ENCODE data around the gene HTD2. TPM values are rescaled to one million over a fixed set of nuclear protein-coding genes. Genes with fewer than 3 reads are reported as not detected.

The HTD2 gene
- total and polyA plus RNA-seq, 10 donors: 2.3 to 20.0 (median 8.2) TPM

DNA sequence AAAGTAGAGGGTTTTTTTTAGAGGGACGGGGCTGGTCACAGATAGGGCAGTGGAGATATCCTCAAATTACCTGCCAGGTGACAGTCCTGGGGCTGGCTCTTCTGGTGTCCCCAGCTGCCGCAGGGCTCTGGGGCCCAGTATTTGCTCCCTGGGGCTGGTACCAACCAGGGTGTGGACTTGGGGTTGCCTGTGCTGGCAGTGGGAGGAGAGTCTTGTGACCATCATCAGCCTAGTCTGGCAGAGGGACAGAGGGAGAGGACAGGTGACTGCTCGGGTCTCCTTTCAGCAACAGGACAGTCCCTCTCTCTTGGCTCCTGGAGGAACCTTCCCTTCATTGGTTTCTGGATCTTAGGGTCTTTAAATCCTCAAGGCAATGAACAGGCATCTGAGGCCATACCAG, 8.1 kb upstream of the HTD2 start:
- TF ChIP-seq POLR2A (IDR thresholded peaks at IDR 0.05) (no peak), POLR2AphosphoS5 (IDR thresholded peaks at IDR 0.05) (peak in 1 of 3 donors; percentile 15)
- TF ChIP-seq, protein P1, sequence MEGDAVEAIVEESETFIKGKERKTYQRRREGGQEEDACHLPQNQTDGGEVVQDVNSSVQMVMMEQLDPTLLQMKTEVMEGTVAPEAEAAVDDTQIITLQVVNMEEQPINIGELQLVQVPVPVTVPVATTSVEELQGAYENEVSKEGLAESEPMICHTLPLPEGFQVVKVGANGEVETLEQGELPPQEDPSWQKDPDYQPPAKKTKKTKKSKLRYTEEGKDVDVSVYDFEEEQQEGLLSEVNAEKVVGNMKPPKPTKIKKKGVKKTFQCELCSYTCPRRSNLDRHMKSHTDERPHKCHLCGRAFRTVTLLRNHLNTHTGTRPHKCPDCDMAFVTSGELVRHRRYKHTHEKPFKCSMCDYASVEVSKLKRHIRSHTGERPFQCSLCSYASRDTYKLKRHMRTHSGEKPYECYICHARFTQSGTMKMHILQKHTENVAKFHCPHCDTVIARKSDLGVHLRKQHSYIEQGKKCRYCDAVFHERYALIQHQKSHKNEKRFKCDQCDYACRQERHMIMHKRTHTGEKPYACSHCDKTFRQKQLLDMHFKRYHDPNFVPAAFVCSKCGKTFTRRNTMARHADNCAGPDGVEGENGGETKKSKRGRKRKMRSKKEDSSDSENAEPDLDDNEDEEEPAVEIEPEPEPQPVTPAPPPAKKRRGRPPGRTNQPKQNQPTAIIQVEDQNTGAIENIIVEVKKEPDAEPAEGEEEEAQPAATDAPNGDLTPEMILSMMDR (IDR thresholded peaks at IDR 0.05 in 8 of 11, conservative IDR thresholded peaks at IDR 0.05 in 3 of 11): no peak
- peaks cover 0 to 22% (median 15%) of the 10 kb centered on the region in 8 donors for H3K9me3 ChIP-seq
- no peak overlapping the region for H3K4me3 ChIP-seq
- peaks cover 0 to 23% (median 14%) of the 10 kb centered on the region in 6 donors for H3K36me3 ChIP-seq
- WGBS, 5 donors: 69 to 87% (median 71%) methylated on average over 3 of the region's 3 CpGs
- no peak for DNase-seq
- intact Hi-C loops (cut with DNase I; ENCODE audit: low total_unique reads): loop anchor here (10.0 kb wide), 1 partner anchor 53 kb away; no protein-coding TSS in a partner anchor
- no peak overlapping the region for H3K27ac ChIP-seq
- peaks cover 0 to 5% (median 0%) of the 10 kb centered on the region in 7 donors for H3K27me3 ChIP-seq (replicated peaks in 1 of 7)
- H3K4me1 ChIP-seq: peaks cover 0 to 36% (median 5%) of the 10 kb centered on the region in 6 donors

DNA sequence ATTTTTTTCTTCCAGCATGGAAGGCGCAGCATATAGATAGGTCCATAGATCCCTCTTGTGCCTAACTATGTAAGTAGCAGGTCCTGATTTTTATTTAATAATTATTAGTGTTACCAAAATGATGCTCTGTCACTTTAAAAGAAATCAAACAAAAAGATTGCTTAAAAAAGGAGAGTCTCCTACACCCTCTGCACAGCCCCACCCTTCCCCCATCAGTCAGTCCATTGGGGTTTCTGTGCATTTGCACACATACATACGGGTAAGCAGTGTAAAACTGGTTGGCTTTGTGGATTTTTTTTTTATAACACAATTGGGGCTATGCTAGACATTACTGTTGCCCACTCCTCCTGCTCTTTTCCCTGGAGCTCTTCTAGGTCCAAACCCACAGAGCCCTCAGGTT, 7.2 kb upstream of the HTD2 start:
- WGBS, 5 donors: 56 to 82% (median 71%) methylated on average over 2 of the region's 2 CpGs
- Histone ChIP-seq H3K4me1 (peaks cover 0 to 36% (median 5%) of the 10 kb centered on the region in 6 donors), H3K4me3 (no peak overlapping the region), H3K27me3 (replicated peaks in 1 of 7) (peaks cover 0 to 5% (median 0%) of the 10 kb centered on the region in 7 donors), H3K36me3 (peaks cover 0 to 15% (median 7%) of the 10 kb centered on the region in 6 donors), H3K9me3 (peaks cover 0 to 22% (median 15%) of the 10 kb centered on the region in 8 donors), H3K27ac (no peak overlapping the region)
- TF ChIP-seq POLR2A (IDR thresholded peaks at IDR 0.05): no peak
- TF ChIP-seq POLR2AphosphoS5 (IDR thresholded peaks at IDR 0.05): no peak
- TF ChIP-seq, protein P1 (IDR thresholded peaks at IDR 0.05 in 8 of 11, conservative IDR thresholded peaks at IDR 0.05 in 3 of 11): no peak
- DNase-seq: no peak
- intact Hi-C loops (cut with DNase I; ENCODE audit: low total_unique reads): loop anchor here (10.0 kb wide), 1 partner anchor 54 kb away; no protein-coding TSS in a partner anchor

DNA sequence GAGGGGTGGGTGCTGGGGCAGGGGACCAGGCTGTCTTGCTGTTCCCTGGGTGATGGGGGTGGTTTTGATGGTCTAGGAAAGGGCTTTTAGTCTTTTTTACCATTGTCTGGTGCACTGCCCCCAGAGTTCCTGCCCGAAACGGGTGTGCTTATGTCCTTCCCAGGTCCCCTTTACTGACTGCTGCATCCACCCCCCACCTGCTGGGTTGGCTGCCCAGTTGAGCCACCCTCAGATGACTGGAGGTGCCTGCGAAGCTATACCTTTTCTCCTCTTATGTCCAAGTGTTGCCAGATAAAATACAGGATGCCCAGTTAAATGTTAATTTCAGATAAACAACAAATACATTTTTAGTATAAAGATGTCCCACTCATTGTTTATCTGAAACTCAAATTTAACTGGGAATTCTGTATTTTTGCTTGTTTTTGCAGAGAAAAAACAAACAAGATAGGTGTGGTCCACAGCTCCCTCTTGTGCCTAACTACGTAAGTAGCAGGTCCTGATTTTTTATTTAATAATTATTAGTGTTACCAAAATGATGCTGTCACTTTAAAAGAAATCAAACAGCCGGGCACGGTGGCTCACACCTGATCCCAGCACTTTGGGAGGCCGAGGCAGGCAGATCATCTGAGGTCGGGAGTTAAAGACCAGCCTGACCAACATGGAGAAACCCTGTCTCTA, 6.3 kb upstream of the HTD2 start:
- H3K4me3 ChIP-seq: no peak overlapping the region
- peaks cover 0 to 20% (median 13%) of the 10 kb centered on the region in 8 donors for H3K9me3 ChIP-seq
- DNase-seq: no peak
- H3K27ac ChIP-seq: peak overlapping the region in 1 of 8 donors; percentile 39
- intact Hi-C loops (cut with DNase I; ENCODE audit: low total_unique reads): loop anchor here (2.0 to 10.0 kb wide), 3 partner anchors 55 to 295 kb away; partner anchors contain the start of gene FLNB
- peaks cover 0 to 5% (median 0%) of the 10 kb centered on the region in 7 donors for H3K27me3 ChIP-seq (replicated peaks in 1 of 7)
- WGBS, 5 donors: 16 to 22% (median 19%) methylated on average over 8 of the region's 8 CpGs
- peaks cover 0 to 6% (median 0%) of the 10 kb centered on the region in 6 donors for H3K36me3 ChIP-seq
- H3K4me1 ChIP-seq: peaks cover 0 to 36% (median 5%) of the 10 kb centered on the region in 6 donors
- TF ChIP-seq, protein P1 (IDR thresholded peaks at IDR 0.05 in 8 of 11, conservative IDR thresholded peaks at IDR 0.05 in 3 of 11): peak in 10 of 11 experiments; percentile 30 to 64 (median 44)
- TF ChIP-seq POLR2AphosphoS5 (IDR thresholded peaks at IDR 0.05): peak in 1 of 3 donors; percentile 13
- TF ChIP-seq POLR2A (IDR thresholded peaks at IDR 0.05): no peak

DNA sequence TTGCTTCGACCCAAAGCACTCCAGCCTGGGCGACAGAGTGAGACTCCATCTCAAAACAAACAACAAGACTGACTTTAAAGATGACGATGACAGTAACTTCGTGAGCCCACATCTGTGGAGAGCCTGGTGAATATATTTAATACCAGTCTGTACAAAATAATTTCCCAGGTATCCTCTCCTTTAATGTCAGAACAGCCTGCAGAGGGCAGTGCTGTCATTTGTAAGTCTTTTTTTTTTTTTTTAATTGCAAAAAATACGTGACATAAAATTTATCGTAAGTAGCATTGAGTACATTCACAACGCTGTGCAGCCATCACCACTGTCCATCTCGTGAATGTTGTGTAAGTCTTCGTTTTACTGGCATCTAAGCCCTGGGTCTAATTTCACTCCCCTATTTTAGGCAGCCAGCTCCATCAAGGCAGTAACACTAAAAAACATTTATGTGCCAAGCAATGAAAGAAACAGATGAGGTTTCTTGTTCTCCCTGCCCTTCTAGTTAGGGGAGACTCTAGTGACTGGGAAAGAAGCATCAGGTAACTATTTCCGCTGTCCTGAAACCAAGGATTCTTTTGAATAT, 1.4 kb downstream of the HTD2 start:
- Histone ChIP-seq H3K36me3 (peaks cover 8 to 41% (median 28%) of the 10 kb centered on the region in 6 donors), H3K4me1 (peaks cover 26 to 47% (median 33%) of the 10 kb centered on the region in 6 donors), H3K4me3 (peak overlapping the region in 7 of 8 donors; percentile 57 to 78 (median 69)), H3K27me3 (replicated peaks in 1 of 7) (no peaks in the 10 kb centered on the region), H3K27ac (peak overlapping the region; percentile 96 to 99 (median 97)), H3K9me3 (no peaks in the 10 kb centered on the region)
- DNase-seq: no peak
- 31 to 47% (median 37%) methylated on average over 10 of the region's 10 CpGs for WGBS, 5 donors
- intact Hi-C loops (cut with DNase I; ENCODE audit: low total_unique reads): loop anchor here (10.0 kb wide), 1 partner anchor 303 kb away; the partner anchor contains the start of gene FLNB
- TF ChIP-seq, protein P1 (IDR thresholded peaks at IDR 0.05 in 8 of 11, conservative IDR thresholded peaks at IDR 0.05 in 3 of 11): peak in 8 of 11 experiments; percentile 22 to 67 (median 48)
- TF ChIP-seq POLR2A (IDR thresholded peaks at IDR 0.05): no peak

Data from spleen (tissue), 11 donors.